Measurements from ENCODE around the gene CELF4.
"Not testable (repeated sequence)": the region's sequence is repeated elsewhere in the genome, so short reads cannot be mapped to it uniquely, and the experiment has no call there.

The CELF4 gene

DNA sequence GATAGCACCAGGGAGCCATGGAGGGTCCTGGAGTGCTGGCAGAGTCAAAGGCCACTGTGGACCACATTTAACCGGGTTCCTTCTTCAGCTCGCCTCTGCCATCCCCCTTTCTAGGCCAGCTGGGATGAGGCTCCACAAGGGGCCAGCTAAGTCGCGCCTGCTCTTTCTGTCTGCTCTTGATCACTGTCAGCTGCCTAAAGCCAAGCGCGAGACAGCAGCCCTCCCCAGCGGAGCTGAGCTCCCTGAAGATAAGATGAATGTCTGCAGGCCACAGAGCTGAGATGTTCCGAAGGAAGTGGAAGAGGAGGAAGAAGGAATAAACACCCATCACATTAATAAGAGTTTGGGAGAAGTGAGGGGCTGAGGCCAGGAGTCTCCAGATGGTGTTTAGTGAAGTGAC lies 99.6 kb downstream of the CELF4 start:
- no peak for DNase-seq (ENCODE audit: low spot score)

DNA sequence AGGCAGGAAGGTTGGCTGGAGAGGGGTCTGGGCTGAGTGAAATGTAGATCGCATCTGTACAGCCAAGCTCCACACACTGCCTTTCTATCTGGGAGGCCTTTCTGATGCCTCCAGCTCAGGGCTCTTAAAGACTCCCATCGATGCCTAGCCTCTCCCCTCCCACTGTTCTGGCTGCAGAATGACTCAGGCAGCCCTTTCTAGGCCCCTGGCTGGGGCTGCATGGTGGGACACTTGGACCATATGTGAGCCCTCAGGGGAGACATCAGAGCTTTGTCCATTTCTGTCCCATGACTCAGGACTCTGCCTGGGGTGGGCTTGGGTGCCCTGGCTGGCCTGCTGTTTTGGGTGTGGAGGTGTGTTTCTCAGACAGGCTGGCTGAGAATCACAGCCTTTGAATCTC lies 101.3 kb downstream of the CELF4 start:
- DNase-seq (ENCODE audit: low spot score): no peak

DNA sequence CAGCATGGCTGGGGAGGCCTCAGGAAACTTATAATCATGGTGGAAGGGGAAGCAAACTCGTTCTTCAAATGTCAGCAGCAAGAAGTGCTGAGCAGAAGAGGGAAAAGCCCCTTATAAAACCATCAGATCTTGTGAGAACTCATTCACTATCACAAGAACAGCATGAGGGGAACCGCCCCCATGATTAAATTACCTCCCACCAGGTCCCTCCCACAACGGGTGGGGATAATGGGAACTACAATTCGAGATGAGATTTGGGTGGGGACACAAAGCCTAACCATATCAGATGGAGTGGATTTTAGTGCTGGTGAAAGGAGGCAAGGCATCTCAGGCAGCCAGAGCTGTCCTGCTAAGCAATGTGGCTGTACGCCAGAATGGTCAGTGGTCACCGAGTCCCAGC lies 104.3 kb downstream of the CELF4 start:
- not testable (repeated sequence) for DNase-seq (ENCODE audit: low spot score)

DNA sequence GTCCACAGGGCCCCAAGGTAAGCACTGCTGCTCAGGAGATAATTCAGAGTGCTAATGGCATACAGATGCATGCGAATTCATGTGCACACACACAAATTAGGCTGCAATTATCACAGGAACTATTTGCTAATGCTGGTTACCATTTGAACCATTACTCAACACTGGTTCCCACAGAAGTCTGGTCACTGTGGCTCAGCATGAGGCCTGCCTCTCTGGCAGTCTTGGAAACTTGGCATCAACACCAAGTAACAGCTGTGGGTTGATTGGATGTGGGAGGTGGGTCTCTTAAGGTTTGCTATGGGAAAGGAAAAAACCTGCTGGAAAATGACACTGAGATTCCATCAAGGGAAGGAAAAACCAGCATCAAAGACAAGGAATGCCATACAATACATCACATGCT lies 105.0 kb downstream of the CELF4 start:
- DNase-seq (ENCODE audit: low spot score): no peak

DNA sequence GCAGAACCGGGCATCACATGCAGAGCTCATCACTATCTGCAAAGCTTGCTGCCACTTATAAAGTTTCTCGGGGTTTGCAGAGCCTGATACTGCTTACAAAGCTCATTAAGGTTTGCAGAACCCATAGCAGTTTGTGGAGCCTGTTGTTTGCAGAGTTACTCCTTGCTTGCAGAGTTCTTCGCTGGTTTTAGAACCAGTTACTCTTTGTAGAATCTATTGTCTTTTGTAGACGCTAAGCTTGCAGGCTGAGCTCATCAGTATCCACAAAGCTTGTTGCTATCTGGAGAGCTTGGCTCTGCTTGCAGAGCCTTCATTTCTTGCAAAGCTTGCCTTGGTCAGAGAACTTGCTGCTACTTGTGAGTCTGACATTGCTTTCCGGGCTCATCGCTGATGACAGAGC lies 106.9 kb downstream of the CELF4 start:
- no peak for DNase-seq (ENCODE audit: low spot score)

DNA sequence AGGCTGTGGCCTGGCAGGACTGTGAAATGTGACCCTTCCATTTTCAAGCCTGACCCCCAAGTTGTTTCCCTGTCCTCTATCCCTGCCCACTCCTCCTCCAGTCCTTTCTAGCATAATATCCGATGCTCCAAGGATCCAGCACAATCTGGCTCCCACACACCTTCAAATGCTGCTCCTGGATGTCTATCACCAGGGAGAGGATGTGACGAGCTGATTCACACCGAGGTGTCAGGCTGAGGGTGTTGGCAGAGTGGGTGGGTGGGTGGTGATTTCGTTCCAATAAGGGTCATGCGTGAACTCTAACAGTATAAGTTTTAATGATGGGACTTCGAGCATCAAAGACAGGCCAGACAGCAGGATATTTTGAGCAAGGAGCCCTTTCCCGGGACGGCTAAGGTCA lies 107.8 kb downstream of the CELF4 start:
- DNase-seq (ENCODE audit: low spot score): no peak

DNA sequence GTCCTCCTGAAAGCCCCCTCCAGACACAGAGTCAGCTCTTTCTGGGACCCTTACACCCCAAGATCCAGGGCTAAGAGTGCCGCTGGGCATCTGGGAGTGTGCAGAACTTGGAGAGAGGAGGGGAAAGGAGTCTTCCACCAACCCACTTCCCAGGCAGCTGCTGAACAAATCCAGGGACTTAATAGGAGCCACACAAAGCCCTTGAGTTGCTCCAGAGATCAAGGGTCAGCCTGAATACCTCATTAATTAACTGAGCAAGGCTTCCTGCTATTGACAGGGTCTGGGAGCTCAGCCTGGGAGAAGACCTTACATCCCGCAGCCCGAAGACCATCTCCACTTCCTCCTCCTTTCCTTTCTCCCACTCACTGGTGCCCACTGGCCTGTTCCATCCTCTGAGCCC lies 108.3 kb downstream of the CELF4 start:
- DNase-seq (ENCODE audit: low spot score): no peak

DNA sequence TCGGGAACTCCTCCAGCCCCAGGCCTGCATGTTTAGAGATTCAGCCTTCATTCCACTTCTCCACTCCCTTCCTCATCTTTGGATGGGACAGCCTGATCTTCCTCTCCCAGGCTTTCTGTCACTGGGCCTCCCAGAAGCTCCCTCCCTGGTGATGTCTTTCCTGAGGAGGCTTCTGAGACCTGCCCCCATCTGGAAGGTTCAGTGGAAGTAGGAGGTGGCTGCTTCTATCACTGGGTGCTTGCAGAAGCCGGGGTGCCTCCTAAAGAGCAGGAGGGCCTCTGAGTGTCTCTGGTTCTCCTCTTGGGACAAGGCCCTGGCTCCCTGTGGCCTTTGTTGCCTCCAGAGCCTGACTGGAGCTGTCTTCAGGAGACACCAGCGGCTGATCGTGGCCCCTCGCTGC lies 108.7 kb downstream of the CELF4 start:
- no peak for DNase-seq (ENCODE audit: low spot score)

DNA sequence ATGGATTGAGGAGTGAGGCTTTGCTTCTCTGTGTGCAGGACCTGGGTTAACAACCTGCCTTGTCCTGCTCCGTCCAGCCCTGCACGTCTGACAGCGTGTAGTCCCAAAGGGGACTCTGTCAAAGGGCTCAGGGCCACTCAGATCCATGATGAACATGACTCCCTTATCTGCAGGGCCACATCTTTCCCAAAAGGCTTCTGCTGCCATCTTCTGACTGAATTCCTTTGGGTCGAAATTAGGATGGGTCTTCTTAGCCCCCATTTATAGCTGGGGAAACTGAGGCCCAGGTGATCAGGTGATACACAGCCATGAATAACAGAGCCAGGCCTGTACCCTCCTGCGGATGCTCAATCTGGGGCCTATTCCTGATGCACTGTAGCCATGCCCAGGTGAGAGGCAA lies 109.2 kb downstream of the CELF4 start:
- no peak for DNase-seq (ENCODE audit: low spot score)

DNA sequence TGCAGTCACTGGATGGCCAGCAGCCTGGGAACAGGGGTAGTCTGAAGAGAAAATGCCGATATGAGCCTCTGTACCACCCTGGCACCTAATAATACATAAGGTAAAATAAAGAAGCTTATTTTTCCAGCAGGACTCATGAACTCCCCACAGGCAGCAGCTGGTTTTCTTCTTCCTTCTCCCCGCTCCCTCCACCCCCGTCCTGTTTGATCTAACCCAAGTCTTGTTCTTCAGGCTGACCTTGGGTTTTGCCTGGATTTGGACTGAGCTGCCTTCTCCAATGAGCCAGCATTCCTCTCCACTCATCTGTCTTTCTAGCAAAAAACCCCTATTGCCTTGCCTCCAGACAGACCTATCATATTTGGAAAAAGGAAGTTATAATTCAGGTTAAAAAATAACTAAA lies 111.8 kb downstream of the CELF4 start:
- no peak for DNase-seq (ENCODE audit: low spot score)

DNA sequence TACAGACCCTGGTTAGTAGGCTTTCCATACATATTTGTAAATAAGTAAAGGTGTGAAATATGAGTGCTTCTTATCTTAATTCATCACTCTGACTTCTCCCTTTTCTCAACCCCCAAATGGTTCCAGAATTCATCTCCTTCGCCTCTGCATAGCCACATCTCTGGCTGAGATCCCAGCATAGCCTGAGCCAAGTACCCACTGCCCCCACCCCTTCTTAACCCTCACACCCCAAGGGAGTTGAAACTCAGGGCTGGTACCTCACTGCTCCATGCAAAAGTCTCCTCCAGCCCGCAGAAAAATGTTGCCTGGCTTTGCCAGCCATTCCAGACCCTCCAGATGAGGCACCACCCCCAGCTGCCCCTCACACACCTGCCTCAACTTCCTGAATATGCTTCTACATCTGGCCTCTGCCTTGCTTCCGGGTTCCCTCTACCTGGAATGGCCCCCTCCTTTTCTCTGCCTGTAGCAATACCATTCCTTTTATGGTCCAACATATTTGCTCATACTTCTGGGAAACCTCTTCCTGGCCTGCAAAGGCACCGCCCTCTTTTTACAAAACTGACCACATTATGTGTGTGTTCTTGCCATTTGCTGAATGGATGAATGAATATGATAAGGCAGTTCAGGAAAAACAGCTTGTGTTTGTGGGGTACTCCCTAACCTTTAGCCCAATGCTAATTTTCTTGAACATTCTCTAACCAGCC lies 112.8 kb downstream of the CELF4 start:
- no peak for DNase-seq (ENCODE audit: low spot score)

DNA sequence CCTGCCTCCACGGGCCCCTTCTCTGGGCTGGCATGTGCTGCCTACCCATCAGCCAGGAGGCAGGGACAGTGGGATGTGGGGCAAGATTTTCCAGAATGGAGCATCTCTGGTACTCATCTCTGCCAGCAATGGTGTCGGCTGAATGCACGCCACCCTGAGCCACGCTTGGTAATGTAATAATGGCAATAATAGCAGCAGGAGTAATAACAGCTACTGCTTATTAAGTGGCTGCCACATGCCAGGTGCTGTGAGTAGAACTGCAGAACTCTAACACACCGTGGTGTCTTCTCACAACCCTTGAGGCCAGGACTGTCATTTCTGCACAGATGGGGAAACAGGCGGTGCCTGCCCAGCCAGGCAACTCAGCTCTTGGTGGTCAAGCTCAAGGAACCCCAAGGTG lies 113.6 kb downstream of the CELF4 start:
- no peak for DNase-seq (ENCODE audit: low spot score)

DNA sequence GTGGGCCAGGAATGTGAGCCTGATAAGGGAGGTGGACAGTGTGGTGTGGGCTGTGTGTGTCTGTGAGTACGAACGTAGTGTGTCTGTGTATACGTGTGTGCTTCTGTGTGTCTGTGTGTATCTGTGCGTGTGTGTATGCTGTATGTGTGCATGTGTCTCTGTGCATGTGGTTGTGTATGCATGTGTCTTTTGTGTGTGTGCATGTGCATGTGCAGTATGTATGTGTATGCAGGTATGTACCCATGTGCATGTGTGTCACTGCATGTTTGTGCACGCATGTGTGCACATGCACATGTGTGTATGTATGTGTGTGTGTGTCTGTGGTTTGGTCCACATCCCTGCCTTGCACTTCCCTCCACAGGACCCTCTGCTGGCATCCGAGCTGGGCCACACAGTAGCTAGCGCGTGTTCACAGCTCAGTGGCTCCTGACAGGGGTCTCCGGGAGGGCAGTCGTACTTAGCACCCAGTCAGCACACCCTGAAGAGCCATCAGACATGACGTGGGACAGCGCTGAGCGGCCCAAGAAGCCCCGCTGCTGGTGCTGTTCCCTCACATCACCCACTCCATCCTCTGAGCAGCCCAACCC lies 114.3 kb downstream of the CELF4 start:
- DNase-seq (ENCODE audit: low spot score): no peak

DNA sequence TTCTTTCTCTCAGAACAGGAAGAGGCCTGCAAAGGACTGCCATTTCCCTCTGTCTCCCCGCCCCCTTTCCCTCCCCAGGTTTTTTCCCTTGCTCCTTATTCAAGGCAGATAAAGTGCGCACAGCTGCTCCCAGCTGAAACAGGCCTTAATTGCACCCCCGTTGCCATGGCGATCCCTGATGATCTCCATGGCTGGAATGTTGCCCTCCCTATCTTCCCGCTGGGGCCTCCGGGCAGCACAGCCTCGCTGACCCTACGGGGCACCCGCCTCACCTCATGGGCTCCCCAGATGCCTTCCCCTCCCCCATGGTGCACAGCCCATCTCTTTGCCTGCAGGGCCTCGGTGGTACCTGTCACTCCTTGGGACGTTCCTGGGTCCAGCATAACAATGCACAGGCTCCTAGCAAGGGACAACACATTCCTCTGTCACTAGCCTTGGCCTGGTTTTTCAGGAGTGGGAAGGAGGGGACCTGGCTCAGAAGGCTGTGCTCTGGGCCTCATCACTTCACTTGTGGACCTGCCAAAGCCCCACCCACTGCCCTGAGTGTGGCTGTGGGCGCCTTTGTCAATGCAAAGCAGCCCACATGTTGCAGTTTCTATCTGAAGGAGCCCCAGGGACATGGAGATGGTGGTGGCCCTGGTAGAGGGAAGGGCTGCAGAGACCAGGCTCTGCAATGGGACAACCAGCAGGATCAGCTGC lies 115.0 kb downstream of the CELF4 start:
- DNase-seq (ENCODE audit: low spot score): no peak

DNA sequence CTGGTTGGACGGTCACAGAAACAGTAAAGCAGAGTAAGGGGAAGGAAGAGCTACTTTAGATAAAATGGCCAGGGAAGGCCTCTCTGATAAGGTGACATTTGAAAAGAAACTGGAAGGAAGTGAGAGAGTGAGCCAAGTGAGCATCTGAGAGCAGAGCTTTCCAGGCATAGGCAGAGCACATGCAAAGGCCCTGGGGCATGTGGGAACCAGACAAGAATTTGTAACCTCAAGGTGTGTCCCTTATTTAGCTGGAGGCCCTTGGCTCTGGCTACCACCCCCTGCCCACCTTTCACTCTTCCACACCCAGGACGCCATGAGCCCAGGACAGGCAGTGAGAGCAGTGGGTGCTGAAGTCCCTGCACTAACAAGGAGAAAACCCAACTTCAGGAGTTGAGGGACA lies 116.0 kb downstream of the CELF4 start:
- no peak for DNase-seq (ENCODE audit: low spot score)

DNA sequence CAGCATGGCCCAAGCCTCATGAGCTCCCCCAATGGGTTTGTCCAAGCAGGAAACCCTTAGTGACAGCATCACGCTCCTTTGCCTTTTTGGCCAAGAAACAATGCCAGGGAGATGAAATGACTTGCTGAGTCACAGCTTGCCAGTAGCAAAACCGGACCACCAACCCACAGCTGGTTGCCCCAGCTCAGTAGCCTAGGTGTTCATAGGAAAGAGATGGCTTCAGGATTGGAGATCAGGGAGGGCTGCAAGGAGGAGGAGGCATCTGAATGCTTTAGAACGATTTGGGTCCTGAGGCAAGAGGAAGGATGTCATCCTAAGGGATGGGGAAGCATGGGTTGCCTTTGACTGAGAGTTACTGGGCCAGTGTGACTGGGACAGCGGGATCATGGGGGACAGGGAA lies 116.7 kb downstream of the CELF4 start:
- DNase-seq (ENCODE audit: low spot score): no peak

DNA sequence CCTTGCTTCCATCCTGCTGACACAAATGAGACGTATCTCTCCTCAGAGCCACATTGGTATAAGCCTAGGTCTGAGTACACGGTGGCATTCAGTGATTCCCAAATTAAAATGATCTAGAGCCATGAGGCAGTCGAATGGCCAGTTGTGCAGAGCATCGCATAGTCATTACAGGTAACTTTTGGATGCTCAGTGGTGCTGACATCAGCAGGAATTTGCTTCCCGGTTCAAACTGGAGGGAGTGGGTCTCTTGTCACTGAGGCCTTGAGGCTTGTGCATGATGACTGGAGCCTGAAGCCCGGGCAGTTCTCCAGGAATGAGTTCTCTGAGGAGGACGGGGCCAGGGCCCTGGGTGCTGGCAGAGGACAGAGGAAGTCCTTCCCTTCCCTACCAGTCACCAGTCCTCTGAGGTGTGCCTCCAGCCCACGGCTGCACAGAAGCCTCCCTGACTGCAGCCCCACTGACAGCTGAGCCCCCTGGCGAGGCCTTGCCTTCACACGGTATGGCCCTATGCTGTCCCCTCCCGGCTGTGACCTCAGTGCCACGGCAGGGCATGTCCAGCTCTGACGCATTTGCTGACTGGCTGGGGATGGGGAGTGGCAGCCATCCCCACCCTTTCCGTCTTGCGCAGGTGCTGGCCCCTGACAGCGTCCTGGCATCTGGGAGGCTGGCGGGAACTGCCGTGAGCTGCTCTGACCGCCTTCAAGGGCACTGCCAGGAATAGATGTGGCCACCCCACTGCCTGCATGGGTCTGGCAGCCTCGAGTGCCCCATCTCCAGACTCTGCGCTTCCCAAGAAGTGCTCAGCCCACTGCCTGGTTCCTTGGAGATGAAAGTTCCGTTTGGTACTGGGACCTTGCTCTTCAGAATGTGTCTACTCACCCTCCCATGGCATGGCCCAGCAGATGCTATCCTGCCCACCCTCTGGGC lies 117.4 kb downstream of the CELF4 start:
- no peak for DNase-seq (ENCODE audit: low spot score)

DNA sequence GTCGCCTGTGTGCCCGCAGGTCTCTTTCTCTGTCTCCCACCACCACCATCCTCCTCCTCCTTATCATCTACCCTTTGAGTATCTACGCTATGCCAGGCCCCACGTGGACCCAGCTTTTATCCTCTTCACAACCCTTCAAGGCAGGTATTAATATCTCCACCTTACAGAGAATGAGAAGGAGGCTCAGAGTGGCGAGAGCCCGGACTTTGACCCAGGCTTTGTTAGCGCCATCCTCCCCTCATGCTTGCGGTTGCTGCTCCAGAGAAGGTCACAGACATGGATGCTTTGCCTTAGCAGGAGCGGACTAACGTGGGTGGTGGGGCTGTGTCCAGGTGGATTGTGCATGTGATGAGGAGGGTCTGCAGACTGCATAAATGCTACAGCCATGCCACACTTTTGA lies 119.8 kb downstream of the CELF4 start:
- DNase-seq (ENCODE audit: low spot score): no peak

DNA sequence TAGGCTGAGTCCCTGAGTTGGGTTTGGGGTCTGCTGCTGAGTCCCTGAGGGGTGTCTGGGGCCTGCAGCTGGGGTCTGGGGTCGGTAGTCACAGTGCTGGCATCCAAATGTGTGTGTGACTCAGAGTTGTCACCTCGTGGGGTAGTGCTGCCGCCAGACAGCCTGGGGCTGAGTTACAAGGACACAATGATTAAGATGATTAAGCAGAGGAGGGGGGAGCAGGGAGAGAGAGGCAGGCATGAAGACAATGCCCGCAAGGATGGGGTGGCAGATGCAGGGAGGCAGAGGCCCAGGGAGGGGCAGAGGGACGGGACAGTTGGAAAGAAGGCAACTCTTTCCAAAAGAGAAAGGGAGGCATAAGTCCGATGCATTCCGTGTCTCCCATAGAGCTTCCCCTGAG lies 120.2 kb downstream of the CELF4 start:
- DNase-seq (ENCODE audit: low spot score): no peak

DNA sequence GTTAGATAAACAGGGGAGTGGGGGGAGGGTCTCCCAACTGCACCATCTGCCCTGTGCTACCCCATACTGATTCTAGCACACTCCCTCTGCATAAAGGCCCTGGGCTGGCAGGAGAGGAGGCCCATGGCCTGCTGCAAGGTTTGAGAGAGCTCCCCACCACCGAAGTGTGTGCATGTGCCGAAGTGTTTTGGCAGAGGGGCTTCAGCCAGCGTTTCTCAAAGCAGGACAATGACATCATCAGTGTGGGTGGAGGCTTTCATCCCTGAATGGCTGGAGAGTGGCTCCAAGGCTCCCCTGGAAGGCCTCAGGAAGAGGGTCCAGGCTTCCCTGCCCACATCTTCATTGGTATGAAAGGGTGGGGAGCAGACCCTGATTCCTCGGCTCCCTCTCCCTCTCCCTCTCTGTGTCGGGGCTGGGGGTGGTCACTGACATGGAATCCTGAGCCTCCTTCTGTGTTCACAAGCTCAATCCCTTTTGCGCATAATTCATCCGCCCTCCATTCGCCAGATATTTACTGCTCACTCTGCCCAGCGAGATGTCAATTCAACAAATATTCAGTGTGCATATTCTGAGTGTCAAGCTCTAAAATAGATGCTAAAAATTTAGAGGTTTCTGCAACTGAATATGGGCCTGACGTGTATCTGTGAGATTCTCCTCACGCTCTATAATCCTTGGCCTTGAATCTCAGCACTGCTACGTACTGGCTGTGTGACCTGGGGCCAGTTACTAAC lies 122.1 kb downstream of the CELF4 start:
- DNase-seq (ENCODE audit: low spot score): no peak

DNA sequence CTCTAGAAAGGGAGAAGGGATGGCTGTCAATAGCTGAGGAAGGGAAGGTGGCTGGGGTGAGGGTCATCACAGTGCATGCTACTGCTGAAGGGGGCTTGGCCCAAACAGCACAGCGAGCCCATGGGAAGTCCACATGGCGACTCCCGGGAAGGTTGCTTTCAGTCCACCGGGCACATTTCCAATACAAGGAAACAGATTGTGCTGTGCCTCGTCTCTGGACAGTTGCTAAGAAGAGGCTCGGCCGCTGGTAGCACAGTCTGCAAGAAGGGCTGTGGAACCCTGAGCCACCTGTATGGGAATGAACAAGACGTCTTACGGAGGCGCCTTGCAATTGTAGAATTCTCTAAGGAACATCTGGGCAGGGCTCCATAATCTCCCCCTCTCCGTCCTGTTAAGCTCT lies 123.1 kb downstream of the CELF4 start:
- DNase-seq (ENCODE audit: low spot score): no peak

DNA sequence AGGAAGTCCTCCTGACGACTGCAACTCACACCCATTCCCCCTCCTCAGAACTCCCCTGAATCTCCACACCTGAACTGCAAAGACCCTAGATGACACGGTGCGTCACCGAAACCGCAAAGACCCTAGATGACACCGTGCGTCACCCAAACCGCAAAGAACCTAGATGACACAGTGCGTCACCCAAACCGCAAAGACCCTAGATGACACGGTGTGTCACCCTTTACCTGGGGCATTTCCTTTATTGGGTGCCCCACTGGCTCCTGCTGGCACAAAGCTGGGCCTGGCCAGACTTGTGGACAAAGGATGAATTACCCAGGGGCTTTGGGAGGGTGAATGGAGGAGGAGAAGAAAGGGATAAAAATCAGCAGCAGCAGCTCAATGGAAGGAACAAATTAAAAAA lies 123.8 kb downstream of the CELF4 start:
- no peak for DNase-seq (ENCODE audit: low spot score)

Data from HuH-7 (cell line).